Astrocyte of the spinal cord (primary cell): ENCODE measurements around the gene UGT1A3.

Experiments used
- DNase-seq: peaks from one replicate; pipeline ENCODE4 v3.0.0; 2011; ENCODE audit warnings: low read depth, low spot score
- H3K4me3 ChIP-seq: 2 replicates; pipeline ENCODE4 v1.5.1; 2011; ENCODE audit warnings: low read depth, mild to moderate bottlenecking, low read length, moderate library complexity
- in situ Hi-C: cut with HindIII; loops from 2 replicates; pipeline ENCODE4 v1.10.0; 2017; ENCODE audit warnings: low sequenced_read_pairs
- TF ChIP-seq, protein P1 (sequence below): IDR thresholded peaks from 2 replicates; pipeline ENCODE4 v1.5.1; 2012; ENCODE audit warnings: low read depth, mild to moderate bottlenecking, low read length, inconsistent platforms

Gene UGT1A3

GRCh38 chr2:233793465-233794127 lies 64.8 kb downstream of the UGT1A3 start:
- in situ Hi-C loops = no loop called here
- TF ChIP-seq, protein P1, sequence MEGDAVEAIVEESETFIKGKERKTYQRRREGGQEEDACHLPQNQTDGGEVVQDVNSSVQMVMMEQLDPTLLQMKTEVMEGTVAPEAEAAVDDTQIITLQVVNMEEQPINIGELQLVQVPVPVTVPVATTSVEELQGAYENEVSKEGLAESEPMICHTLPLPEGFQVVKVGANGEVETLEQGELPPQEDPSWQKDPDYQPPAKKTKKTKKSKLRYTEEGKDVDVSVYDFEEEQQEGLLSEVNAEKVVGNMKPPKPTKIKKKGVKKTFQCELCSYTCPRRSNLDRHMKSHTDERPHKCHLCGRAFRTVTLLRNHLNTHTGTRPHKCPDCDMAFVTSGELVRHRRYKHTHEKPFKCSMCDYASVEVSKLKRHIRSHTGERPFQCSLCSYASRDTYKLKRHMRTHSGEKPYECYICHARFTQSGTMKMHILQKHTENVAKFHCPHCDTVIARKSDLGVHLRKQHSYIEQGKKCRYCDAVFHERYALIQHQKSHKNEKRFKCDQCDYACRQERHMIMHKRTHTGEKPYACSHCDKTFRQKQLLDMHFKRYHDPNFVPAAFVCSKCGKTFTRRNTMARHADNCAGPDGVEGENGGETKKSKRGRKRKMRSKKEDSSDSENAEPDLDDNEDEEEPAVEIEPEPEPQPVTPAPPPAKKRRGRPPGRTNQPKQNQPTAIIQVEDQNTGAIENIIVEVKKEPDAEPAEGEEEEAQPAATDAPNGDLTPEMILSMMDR = no peak
- H3K4me3 ChIP-seq = no peak overlapping the region
- no peak for DNase-seq

GRCh38 chr2:233794128-233794658 lies 65.4 kb downstream of the UGT1A3 start:
- in situ Hi-C loops = no loop called here
- TF ChIP-seq, protein P1 = no peak
- DNase-seq = no peak
- no peak overlapping the region for H3K4me3 ChIP-seq

DNA sequence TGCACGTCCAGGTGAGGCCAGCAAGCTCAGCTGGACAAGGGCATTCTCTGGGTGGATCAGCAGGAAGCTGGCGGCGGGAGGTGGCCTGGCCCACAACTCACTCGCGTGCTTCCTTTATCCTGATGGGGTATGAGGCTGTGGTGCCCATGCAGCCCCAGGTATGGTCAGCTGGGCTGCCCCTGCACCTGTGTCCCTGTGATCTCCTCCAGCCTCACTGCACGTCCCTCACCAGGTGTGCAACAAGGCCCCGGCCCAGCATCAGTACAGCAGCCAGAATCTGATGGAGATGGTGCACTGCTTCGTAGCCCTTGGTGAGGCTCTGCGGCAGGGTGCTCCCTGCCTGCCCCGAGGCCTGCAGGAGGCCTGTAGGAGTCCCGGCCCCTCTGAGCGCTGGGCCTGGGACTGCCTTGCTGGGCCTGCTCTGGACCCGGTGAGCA lies 66.9 kb downstream of the UGT1A3 start:
- TF ChIP-seq, protein P1 = no peak
- no peak overlapping the region for H3K4me3 ChIP-seq
- DNase-seq = no peak
- in situ Hi-C loops = no loop called here

- in situ Hi-C loops = no loop called here
- no peak overlapping the region for H3K4me3 ChIP-seq
- no peak for DNase-seq
- TF ChIP-seq, protein P1 = no peak
Observed at GRCh38 chr2:233796254-233796653, 67.4 kb downstream of the UGT1A3 start.

GRCh38 chr2:233798335-233799086 lies 69.7 kb downstream of the UGT1A3 start:
- in situ Hi-C loops = no loop called here
- no peak overlapping the region for H3K4me3 ChIP-seq
- TF ChIP-seq, protein P1 = no peak
- DNase-seq = no peak

- in situ Hi-C loops = no loop called here
- no peak overlapping the region for H3K4me3 ChIP-seq
- no peak for DNase-seq
- TF ChIP-seq, protein P1 = no peak
Observed at GRCh38 chr2:233799087-233799665, 70.3 kb downstream of the UGT1A3 start.
